Measurements from ENCODE around the gene BPGM.
"Not testable (repeated sequence)": the region's sequence is repeated elsewhere in the genome, so short reads cannot be mapped to it uniquely, and the experiment has no call there.

Gene BPGM

DNA sequence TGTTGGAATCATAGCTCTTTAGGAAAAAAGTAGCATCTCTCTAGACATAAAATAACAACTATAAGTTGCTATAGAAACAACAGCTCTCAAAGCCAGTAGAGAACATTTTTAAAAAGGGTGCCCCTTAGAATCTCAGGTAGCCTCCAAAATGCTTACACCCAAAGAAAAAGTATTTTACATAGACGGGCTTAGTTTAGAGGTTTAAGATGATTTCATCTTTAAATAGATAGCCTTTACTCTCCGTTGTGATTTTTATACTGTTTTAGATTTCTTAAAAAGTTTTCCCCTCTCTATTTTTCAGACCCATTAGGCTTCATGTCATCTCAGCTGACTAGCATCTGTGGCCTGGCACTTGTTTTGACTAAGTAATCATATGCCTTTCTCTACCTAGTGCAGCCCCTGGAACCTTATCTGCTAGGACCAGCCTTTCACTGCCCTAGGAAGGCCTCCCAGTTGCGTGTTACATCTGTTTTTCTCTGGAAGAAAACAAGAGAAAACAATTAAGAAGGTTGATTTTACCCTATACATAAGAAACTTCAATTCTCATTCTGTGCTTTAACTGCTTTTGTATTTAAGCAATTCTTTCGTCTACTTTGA lies 6.9 kb upstream of the BPGM start:
- Histone ChIP-seq H3K4me3 (ENCODE audit: low read length) (no peak overlapping the region), H3K9me3 (ENCODE audit: control insufficient read depth, insufficient read depth, low read length) (no peaks in the 10 kb centered on the region), H3K79me2 (ENCODE audit: control insufficient read depth, low read length) (no peaks in the 10 kb centered on the region), H3K4me1 (ENCODE audit: control insufficient read depth, low read length) (no peaks in the 10 kb centered on the region), H3K27me3 (ENCODE audit: control insufficient read depth, low read length) (no peaks in the 10 kb centered on the region), H3K27ac (ENCODE audit: low read depth, low read length) (no peak overlapping the region), H3K36me3 (ENCODE audit: control insufficient read depth, low read length) (no peaks in the 10 kb centered on the region), H3K9me2 (replicated peaks; ENCODE audit: control insufficient read depth, low read length) (no peaks in the 10 kb centered on the region), H3F3A (ENCODE audit: control insufficient read depth, insufficient read depth) (no peaks in the 10 kb centered on the region), H4K20me1 (ENCODE audit: control insufficient read depth, insufficient read depth, low read depth, low read length) (no peaks in the 10 kb centered on the region), H3K4me2 (ENCODE audit: low read length) (no peak overlapping the region)
- TF ChIP-seq, protein P1, sequence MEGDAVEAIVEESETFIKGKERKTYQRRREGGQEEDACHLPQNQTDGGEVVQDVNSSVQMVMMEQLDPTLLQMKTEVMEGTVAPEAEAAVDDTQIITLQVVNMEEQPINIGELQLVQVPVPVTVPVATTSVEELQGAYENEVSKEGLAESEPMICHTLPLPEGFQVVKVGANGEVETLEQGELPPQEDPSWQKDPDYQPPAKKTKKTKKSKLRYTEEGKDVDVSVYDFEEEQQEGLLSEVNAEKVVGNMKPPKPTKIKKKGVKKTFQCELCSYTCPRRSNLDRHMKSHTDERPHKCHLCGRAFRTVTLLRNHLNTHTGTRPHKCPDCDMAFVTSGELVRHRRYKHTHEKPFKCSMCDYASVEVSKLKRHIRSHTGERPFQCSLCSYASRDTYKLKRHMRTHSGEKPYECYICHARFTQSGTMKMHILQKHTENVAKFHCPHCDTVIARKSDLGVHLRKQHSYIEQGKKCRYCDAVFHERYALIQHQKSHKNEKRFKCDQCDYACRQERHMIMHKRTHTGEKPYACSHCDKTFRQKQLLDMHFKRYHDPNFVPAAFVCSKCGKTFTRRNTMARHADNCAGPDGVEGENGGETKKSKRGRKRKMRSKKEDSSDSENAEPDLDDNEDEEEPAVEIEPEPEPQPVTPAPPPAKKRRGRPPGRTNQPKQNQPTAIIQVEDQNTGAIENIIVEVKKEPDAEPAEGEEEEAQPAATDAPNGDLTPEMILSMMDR (IDR thresholded peaks at IDR 0.05; ENCODE audit: low read depth, low read length, poor library complexity, severe bottlenecking), result no peak
- no peak for TF ChIP-seq EZH2phosphoT487 (IDR thresholded peaks at IDR 0.05; ENCODE audit: borderline replicate concordance, low read length)

DNA sequence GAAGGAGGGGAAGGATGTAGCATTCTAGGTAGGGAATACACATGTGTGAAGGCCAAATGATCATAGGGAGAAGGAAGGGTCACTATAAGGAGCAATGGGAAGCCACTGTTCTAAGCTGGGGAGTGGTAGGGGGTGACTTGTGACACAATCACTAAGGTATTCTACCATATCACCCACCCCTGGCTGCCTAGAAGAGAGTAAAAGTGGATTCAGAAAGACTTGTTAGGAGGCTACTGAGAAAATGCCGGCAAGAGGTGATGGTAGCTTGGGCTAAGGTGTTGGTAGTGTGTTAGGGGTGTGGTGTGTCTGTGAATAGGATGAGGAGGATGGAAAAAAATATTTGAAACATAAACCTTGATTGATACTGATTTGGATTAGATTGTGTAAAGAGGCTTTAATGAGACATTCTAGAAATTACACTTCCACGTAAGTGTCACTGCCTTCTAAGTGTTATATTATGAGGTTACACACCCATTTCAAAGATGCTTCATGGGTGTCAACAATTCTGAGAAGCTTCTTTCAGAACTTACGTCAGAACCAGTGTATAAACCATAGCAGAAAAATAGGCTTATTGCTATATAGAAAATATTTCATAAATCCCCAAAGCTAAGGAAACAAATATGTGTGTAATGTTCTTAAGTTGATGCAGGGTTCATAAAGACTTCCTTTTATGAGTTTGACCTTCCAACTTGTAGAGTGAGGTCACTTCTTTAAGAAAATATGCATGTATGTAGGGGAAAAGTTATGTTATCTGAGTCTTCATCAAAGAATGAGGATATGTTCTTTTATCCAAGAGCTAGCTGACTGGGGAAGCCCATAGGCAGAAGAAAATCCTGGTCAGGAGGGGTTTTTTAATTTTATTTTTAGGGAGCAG lies 5.6 kb upstream of the BPGM start:
- Histone ChIP-seq H3K4me2 (ENCODE audit: low read length) (no peak overlapping the region), H3K4me3 (ENCODE audit: low read length) (no peak overlapping the region), H3F3A (ENCODE audit: control insufficient read depth, insufficient read depth) (no peaks in the 10 kb centered on the region), H3K9me3 (ENCODE audit: control insufficient read depth, insufficient read depth, low read length) (no peaks in the 10 kb centered on the region), H3K9me2 (replicated peaks; ENCODE audit: control insufficient read depth, low read length) (no peaks in the 10 kb centered on the region), H4K20me1 (ENCODE audit: control insufficient read depth, insufficient read depth, low read depth, low read length) (no peaks in the 10 kb centered on the region), H3K27me3 (ENCODE audit: control insufficient read depth, low read length) (no peaks in the 10 kb centered on the region), H3K36me3 (ENCODE audit: control insufficient read depth, low read length) (no peaks in the 10 kb centered on the region), H3K79me2 (ENCODE audit: control insufficient read depth, low read length) (peaks cover 10% of the 10 kb centered on the region), H3K4me1 (ENCODE audit: control insufficient read depth, low read length) (peaks cover 10% of the 10 kb centered on the region), H3K27ac (ENCODE audit: low read depth, low read length) (no peak overlapping the region)
- TF ChIP-seq EZH2phosphoT487 (IDR thresholded peaks at IDR 0.05; ENCODE audit: borderline replicate concordance, low read length), result no peak
- TF ChIP-seq, protein P1 (IDR thresholded peaks at IDR 0.05; ENCODE audit: low read depth, low read length, poor library complexity, severe bottlenecking), result no peak

DNA sequence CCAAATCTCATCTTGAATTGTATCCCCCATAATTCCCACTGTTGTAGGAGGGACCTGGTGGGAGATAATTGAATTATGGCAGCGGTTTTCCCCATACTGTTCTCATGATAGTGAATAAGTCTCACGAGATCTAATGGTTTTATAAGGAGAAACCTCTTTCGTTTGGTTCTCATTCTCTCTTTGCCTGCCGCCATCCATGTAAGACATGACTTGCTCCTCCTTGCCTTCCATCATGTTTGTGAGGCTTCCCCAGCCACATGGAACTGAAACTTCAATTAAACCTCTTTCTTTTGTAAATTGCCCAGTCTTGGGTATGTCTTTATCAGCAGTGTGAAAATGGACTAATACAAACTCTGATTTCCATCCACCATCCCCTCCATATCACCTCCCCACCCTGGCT lies 4.7 kb upstream of the BPGM start:
- H3K36me3 ChIP-seq (ENCODE audit: control insufficient read depth, low read length); H3F3A ChIP-seq (ENCODE audit: control insufficient read depth, insufficient read depth); H3K9me2 ChIP-seq (replicated peaks; ENCODE audit: control insufficient read depth, low read length); H3K27me3 ChIP-seq (ENCODE audit: control insufficient read depth, low read length); H3K27ac ChIP-seq (ENCODE audit: low read depth, low read length); H3K4me3 ChIP-seq (ENCODE audit: low read length); H3K4me2 ChIP-seq (ENCODE audit: low read length); H3K9me3 ChIP-seq (ENCODE audit: control insufficient read depth, insufficient read depth, low read length); H4K20me1 ChIP-seq (ENCODE audit: control insufficient read depth, insufficient read depth, low read depth, low read length): not testable (repeated sequence)
- peaks cover 12% of the 10 kb centered on the region for H3K79me2 ChIP-seq (ENCODE audit: control insufficient read depth, low read length)
- peaks cover 10% of the 10 kb centered on the region for H3K4me1 ChIP-seq (ENCODE audit: control insufficient read depth, low read length)

DNA sequence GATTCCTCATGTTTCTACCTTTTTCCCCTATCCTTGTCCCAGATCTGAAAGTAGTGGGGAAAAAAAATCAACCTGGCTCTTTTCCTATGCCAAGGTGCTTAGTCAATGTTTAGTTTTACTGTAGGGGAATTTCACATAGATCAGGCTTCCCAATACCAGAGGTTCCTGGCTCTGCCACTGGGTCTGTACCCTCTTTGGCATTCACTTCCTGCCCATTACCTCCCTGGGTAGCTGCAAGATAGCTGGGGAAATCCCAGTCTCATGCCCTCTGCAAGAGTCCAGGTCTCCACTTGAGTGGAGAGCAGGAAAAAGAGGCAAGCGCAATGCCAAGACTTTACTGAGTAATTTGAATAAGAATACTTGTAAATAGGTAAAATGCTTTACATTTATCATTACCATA lies 3.5 kb upstream of the BPGM start:
- H3K4me1 ChIP-seq (ENCODE audit: control insufficient read depth, low read length), result peaks cover 20% of the 10 kb centered on the region
- H3K27ac ChIP-seq (ENCODE audit: low read depth, low read length), result no peak overlapping the region
- no peak for TF ChIP-seq EZH2phosphoT487 (IDR thresholded peaks at IDR 0.05; ENCODE audit: borderline replicate concordance, low read length)
- TF ChIP-seq, protein P1 (IDR thresholded peaks at IDR 0.05; ENCODE audit: low read depth, low read length, poor library complexity, severe bottlenecking), result no peak

More for the DNA sequence above, 3.5 kb upstream of the BPGM start:
- H3K27me3 ChIP-seq (ENCODE audit: control insufficient read depth, low read length), result no peaks in the 10 kb centered on the region
- H3K4me3 ChIP-seq (ENCODE audit: low read length), result no peak overlapping the region
- no peaks in the 10 kb centered on the region for H3K9me2 ChIP-seq (replicated peaks; ENCODE audit: control insufficient read depth, low read length)
- peaks cover 8% of the 10 kb centered on the region for H3F3A ChIP-seq (ENCODE audit: control insufficient read depth, insufficient read depth)
- no peaks in the 10 kb centered on the region for H4K20me1 ChIP-seq (ENCODE audit: control insufficient read depth, insufficient read depth, low read depth, low read length)
- no peak overlapping the region for H3K4me2 ChIP-seq (ENCODE audit: low read length)
- no peaks in the 10 kb centered on the region for H3K36me3 ChIP-seq (ENCODE audit: control insufficient read depth, low read length)
- H3K9me3 ChIP-seq (ENCODE audit: control insufficient read depth, insufficient read depth, low read length), result no peaks in the 10 kb centered on the region
- peaks cover 12% of the 10 kb centered on the region for H3K79me2 ChIP-seq (ENCODE audit: control insufficient read depth, low read length)
